ENCODE measurements around the gene SIK1. TPM values are rescaled to one million over a fixed set of nuclear protein-coding genes. Genes with fewer than 3 reads are reported as not detected.
"Not testable (repeated sequence)": the region's sequence is repeated elsewhere in the genome, so short reads cannot be mapped to it uniquely, and the experiment has no call there.

The SIK1 gene
- total RNA-seq, 1 donor from 2014 or later, result 34.1 TPM

GRCh38 chr21:43379626-43380122, 47.3 kb downstream of the SIK1 start:
- not testable (repeated sequence) for DNase-seq (ENCODE audit: extremely low spot score, unreplicated experiment); H3K4me1 Mint-ChIP-seq (ENCODE audit: unreplicated experiment); H3K9me3 Mint-ChIP-seq (ENCODE audit: unreplicated experiment); H3K27ac Mint-ChIP-seq (ENCODE audit: unreplicated experiment); H3K4me3 Mint-ChIP-seq (ENCODE audit: unreplicated experiment); H3K27me3 Mint-ChIP-seq (ENCODE audit: unreplicated experiment); H3K36me3 Mint-ChIP-seq (ENCODE audit: unreplicated experiment)

DNA sequence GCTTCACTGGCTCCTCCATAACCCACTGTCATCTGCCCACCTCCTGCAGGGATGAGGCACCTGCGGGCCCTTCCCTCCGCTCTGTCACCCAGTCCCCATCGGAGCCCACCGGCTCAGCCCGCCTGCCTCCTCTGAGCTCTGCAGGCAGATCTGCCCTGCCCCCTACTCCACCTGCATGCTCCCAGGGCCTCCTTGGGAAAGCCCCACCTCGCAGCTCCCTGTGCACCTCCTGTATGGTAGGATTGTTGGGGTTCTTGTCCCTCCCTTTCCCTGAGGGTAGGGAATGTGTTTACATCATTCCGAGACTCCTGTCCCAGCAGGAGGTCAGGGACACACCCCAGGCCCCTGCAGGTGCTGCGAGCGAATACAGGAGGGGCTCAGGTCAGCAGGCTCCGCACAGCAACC, 50.5 kb downstream of the SIK1 start:
- DNase-seq (ENCODE audit: extremely low spot score, unreplicated experiment), result no peak
- H3K27ac Mint-ChIP-seq (ENCODE audit: unreplicated experiment), result no peak overlapping the region
- H3K36me3 Mint-ChIP-seq (ENCODE audit: unreplicated experiment), result no peaks in the 10 kb centered on the region
- no peaks in the 10 kb centered on the region for H3K27me3 Mint-ChIP-seq (ENCODE audit: unreplicated experiment)
- H3K4me3 Mint-ChIP-seq (ENCODE audit: unreplicated experiment), result no peak overlapping the region
- no peaks in the 10 kb centered on the region for H3K4me1 Mint-ChIP-seq (ENCODE audit: unreplicated experiment)
- H3K9me3 Mint-ChIP-seq (ENCODE audit: unreplicated experiment), result no peaks in the 10 kb centered on the region
- TF ChIP-seq, protein P1, sequence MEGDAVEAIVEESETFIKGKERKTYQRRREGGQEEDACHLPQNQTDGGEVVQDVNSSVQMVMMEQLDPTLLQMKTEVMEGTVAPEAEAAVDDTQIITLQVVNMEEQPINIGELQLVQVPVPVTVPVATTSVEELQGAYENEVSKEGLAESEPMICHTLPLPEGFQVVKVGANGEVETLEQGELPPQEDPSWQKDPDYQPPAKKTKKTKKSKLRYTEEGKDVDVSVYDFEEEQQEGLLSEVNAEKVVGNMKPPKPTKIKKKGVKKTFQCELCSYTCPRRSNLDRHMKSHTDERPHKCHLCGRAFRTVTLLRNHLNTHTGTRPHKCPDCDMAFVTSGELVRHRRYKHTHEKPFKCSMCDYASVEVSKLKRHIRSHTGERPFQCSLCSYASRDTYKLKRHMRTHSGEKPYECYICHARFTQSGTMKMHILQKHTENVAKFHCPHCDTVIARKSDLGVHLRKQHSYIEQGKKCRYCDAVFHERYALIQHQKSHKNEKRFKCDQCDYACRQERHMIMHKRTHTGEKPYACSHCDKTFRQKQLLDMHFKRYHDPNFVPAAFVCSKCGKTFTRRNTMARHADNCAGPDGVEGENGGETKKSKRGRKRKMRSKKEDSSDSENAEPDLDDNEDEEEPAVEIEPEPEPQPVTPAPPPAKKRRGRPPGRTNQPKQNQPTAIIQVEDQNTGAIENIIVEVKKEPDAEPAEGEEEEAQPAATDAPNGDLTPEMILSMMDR (IDR thresholded peaks at IDR 0.05), result no peak

- H3K27ac Mint-ChIP-seq (ENCODE audit: unreplicated experiment), result no peak overlapping the region
- TF ChIP-seq, protein P1 (IDR thresholded peaks at IDR 0.05), result no peak
- no peaks in the 10 kb centered on the region for H3K36me3 Mint-ChIP-seq (ENCODE audit: unreplicated experiment)
- no peaks in the 10 kb centered on the region for H3K9me3 Mint-ChIP-seq (ENCODE audit: unreplicated experiment)
- no peaks in the 10 kb centered on the region for H3K27me3 Mint-ChIP-seq (ENCODE audit: unreplicated experiment)
- H3K4me3 Mint-ChIP-seq (ENCODE audit: unreplicated experiment), result no peak overlapping the region
- no peak for DNase-seq (ENCODE audit: extremely low spot score, unreplicated experiment)
- H3K4me1 Mint-ChIP-seq (ENCODE audit: unreplicated experiment), result no peaks in the 10 kb centered on the region
These were observed 51.0 kb downstream of the SIK1 start for GRCh38 chr21:43375837-43376477.

- TF ChIP-seq, protein P1 (IDR thresholded peaks at IDR 0.05), result no peak
- DNase-seq (ENCODE audit: extremely low spot score, unreplicated experiment), result no peak
- Mint-ChIP-seq H3K36me3 (ENCODE audit: unreplicated experiment) (no peaks in the 10 kb centered on the region), H3K27ac (ENCODE audit: unreplicated experiment) (no peak overlapping the region), H3K9me3 (ENCODE audit: unreplicated experiment) (no peaks in the 10 kb centered on the region), H3K4me1 (ENCODE audit: unreplicated experiment) (no peaks in the 10 kb centered on the region), H3K27me3 (ENCODE audit: unreplicated experiment) (no peaks in the 10 kb centered on the region), H3K4me3 (ENCODE audit: unreplicated experiment) (no peak overlapping the region)
These were observed 51.7 kb downstream of the SIK1 start for GRCh38 chr21:43375006-43375836.

DNA sequence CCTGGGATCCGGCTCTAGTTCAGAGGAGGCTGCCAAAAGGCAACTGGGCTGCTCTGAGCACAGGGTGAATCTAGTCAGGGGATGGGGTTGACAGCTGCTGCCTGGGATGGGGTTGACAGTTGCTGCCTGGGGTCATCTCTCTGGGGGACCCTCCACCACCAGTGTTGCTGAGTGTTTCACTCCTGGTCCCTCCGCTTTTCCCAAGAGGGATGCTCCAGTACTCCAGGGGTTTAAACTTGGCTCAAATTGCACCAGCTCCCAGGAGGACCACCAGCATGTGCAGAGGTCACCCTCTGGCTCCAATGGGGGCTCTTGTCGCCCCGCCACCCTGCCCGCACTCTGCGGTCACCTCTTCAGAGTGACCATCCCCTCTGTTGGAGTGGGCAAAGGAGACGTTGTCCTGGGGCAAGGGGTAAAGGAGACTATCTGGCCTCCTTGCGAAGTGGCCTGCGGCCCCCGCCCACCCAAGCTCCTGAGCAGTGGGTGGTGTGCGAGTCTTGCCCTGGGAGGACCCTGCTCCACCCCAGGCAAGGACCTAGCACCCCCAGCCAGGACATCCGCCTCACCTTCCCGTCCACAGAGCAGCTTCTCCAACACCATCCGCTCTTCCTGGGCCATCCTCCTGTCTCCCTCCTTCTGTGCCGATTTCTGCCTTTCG, 52.6 kb downstream of the SIK1 start:
- no peaks in the 10 kb centered on the region for H3K9me3 Mint-ChIP-seq (ENCODE audit: unreplicated experiment)
- H3K36me3 Mint-ChIP-seq (ENCODE audit: unreplicated experiment), result no peaks in the 10 kb centered on the region
- DNase-seq (ENCODE audit: extremely low spot score, unreplicated experiment), result no peak
- no peak overlapping the region for H3K4me3 Mint-ChIP-seq (ENCODE audit: unreplicated experiment)
- no peaks in the 10 kb centered on the region for H3K27me3 Mint-ChIP-seq (ENCODE audit: unreplicated experiment)
- TF ChIP-seq, protein P1 (IDR thresholded peaks at IDR 0.05), result no peak
- no peaks in the 10 kb centered on the region for H3K4me1 Mint-ChIP-seq (ENCODE audit: unreplicated experiment)
- H3K27ac Mint-ChIP-seq (ENCODE audit: unreplicated experiment), result no peak overlapping the region

All from osteocyte (in vitro differentiated cells).